DMS53 (cell line): ENCODE results near the gene GMEB1.
"Not testable (repeated sequence)": the region's sequence is repeated elsewhere in the genome, so short reads cannot be mapped to it uniquely, and the experiment has no call there.

Experiments used
- DNase-seq: peaks from one replicate; lab custom pipeline; 2025; lab: John Stamatoyannopoulos, UW

GMEB1 gene, protein sequence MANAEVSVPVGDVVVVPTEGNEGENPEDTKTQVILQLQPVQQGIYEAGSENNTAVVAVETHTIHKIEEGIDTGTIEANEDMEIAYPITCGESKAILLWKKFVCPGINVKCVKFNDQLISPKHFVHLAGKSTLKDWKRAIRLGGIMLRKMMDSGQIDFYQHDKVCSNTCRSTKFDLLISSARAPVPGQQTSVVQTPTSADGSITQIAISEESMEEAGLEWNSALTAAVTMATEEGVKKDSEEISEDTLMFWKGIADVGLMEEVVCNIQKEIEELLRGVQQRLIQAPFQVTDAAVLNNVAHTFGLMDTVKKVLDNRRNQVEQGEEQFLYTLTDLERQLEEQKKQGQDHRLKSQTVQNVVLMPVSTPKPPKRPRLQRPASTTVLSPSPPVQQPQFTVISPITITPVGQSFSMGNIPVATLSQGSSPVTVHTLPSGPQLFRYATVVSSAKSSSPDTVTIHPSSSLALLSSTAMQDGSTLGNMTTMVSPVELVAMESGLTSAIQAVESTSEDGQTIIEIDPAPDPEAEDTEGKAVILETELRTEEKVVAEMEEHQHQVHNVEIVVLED

DNA sequence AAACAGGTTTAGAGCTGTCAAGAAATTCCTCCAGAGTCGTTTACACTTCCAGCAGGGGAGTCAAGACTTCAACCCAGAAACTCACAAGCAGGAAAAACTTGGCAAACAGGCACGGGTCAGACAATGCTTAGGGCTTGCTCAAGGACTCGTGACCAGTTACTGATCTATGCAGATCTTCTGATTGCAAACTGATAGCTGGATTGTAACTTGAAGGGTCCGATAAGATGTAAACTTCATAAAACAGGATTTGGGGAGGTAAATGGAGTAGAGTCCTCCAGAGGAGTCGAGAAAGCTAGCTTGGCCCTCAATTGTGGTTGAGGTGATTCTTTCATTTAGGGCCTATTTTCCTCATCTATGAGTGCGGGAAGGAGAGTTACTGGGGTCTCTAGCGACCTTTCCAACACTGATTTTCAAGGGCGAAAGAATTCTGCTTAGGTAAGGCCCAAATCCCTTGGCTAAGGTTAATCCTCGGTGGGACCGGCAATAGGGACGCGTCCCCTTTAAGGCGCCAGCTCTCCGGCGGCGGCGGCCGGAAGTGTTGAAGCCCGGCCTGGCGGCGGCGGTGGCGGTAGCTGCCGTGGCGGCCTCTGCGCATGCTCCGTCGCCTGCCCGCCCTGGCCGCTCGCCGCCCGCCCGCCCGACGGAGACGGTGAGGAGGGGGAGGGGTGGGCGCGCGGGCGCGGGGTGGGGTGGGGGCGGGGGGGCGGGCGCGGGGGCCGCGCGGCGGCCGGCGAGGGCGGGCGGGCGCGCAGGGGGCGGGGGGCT is at the start of gene GMEB1:
Gene GMEB1, plus strand, starts transcription at position 594 of the 765 bp plus-strand sequence. CDS start 14,829 bp downstream, outside the sequence.
- peak; percentile 96 for DNase-seq

DNA sequence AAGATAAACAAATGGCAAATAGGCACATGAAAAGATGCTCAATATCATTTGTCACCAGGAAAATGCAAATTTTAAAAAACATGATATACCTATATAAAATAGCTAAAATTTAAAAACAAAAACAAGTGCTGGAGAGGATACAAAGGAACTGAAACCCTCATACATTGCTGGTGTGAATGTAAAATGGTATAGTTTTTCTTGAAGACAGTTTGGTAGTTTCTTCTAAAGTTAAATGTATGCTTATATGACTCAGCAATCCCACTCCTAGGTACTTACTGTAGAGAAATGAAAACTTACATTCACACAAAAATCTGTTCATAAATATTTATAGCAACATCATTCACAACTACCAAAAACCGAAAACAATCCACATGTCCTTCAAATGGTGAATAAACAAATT is 36.9 kb upstream of the GMEB1 start:
- no peak for DNase-seq

- no peak for DNase-seq
These were observed 36.0 kb upstream of the GMEB1 start for GRCh38 chr1:28632560-28632959.

- peak; percentile 50 for DNase-seq
These were observed 27.8 kb upstream of the GMEB1 start for GRCh38 chr1:28640766-28641165.

GRCh38 chr1:28642056-28642846 is 26.3 kb upstream of the GMEB1 start:
- no peak for DNase-seq

DNA sequence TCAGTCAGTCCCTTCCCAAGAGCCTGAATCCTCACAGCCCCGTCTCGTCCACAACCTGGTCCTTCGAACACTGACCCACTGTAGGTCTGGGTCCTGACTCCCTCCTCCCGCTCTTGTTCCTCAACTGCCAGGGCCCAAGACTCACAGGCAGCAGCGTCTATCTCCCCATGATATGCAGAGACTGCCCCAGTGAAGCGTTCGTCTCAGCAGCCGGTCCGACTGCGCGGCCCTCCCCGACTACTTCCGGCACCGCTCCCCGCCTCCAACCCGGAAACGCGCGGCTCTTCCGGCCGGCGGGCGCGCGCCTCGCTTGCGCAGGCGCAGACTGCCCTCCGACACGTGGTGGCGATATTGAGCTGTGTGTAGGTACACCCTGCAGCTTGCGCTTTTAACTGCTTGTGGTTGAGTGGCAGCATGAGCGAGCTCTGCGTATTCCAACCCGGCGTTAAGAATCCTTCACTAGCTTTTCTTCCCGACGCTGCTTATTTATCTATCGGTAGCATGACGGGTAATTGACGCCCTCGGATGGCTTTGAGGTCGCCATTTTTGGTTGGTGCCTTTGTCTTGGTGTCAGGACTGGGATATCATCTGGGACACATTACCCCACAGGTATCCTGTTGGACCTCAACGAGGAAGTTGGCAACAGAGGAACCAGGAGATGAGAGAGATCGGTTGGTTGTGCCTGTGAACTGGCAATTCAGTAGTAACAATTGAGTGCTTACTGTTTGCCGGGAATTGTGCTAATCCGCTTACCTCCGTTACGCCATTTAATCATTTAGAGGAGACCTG is 25.5 kb upstream of the GMEB1 start, which contains the start of gene TAF12:
Gene TAF12, minus strand, starts transcription at position 221 of the 789 bp plus-strand sequence. CDS start 20,986 bp downstream, outside the sequence.
- peak; percentile 98 for DNase-seq

- peak; percentile 22 for DNase-seq
These were observed 24.1 kb upstream of the GMEB1 start for GRCh38 chr1:28644494-28644893.

DNA sequence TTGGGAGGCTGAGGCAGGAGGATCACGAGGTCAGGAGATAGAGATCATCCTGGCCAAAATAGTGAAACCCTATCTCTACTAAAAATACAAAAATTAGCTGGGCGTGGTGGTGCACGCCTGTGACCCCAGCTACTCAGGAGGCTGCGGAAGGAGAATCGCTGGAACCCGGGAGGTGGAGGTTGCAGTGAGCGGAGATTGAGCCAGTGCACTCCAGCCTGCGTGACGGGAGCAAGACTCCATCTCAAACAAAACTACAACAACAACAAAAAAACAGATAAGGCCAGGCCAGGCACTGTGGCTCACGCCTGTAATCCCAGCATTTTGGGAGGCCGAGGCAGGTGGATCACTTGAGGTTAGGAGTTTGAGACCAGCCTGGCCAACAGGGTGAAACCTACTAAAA is 23.2 kb upstream of the GMEB1 start:
- DNase-seq, result not testable (repeated sequence)

GRCh38 chr1:28646040-28646439 is 22.5 kb upstream of the GMEB1 start:
- no peak for DNase-seq

GRCh38 chr1:28648008-28648473 is 20.5 kb upstream of the GMEB1 start:
- peak; percentile 97 for DNase-seq

DNA sequence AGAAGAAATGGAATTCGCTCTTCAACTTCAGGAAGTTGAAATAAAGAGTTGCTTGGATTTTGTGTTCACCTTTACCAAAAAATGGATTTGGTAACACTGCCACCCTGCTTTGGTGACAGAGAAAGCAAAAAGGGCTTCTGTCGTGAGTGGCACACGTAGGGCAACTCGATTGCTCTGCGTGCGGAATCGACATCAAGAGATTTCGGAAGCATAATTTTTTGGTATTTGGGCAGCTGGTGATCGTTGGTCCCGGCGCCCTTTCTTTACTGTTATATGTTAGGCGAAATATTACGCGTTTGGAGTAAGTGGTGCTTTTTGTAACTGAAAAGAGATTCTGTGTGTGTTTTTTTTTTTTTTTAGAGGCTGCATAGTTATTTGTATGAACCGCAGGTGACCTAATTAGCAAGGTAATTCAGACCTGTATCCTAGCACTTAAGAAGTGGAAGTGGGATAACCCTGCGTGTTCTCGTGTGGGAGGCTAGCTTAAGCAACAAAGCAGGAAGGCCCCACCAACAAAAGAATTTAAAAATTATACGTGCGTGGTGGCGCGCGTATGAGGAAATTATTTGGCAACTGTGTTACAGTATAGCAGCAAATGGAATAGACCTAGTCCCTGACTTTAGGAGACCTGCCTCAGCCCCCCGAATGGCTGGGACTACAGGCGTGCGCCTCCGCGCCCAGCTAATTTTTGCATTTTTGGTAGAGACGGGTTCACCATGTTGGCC is 19.9 kb upstream of the GMEB1 start, which contains the start of gene RNU11:
Gene RNU11, plus strand, starts transcription at position 127 of the 725 bp plus-strand sequence.
- DNase-seq, result peak; percentile 98

DNA sequence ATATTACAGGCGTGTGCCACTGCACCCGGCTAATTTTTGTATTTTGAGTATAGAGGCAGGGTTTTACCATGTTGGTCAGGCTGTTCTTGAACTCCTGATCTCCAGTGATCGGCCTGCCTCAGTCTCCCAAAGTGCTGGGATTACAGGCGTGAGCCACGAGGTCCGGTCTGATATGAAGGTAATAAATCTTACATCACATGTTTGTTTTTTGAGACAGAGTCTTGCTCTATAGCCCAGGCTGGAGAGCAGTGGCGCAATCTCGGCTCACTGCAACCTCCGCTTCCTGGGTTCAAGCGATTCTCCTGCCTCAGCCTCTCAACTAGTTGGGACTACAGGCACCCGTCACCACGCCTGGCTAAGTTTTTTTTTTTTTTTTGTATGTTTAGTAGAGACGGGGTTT is 15.5 kb upstream of the GMEB1 start:
- not testable (repeated sequence) for DNase-seq

GRCh38 chr1:28653870-28654269 is 14.7 kb upstream of the GMEB1 start:
- DNase-seq, result peak; percentile 63

- DNase-seq, result not testable (repeated sequence)
These were observed 12.9 kb upstream of the GMEB1 start for GRCh38 chr1:28655448-28656311.

DNA sequence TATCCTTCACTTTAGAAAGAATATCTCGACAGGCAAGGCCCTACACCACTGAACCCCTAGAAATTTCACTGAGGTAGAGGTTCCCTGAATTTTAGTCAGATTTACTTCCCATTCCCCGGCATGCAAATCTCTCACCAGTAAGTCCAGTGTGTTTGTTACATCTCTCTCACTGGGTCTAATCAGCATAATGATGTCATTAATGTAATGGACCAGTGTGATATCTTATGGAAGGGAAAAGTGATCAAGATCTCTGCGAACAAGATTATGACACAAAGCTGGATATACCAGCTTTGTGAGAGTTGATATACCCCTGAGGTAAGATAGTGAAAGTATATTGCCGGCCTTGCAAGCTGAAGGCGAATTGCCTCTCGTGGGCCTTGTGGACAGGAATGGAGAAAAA is 12.2 kb upstream of the GMEB1 start:
- DNase-seq, result no peak

GRCh38 chr1:28663871-28664470 is 4.6 kb upstream of the GMEB1 start:
- DNase-seq, result no peak

DNA sequence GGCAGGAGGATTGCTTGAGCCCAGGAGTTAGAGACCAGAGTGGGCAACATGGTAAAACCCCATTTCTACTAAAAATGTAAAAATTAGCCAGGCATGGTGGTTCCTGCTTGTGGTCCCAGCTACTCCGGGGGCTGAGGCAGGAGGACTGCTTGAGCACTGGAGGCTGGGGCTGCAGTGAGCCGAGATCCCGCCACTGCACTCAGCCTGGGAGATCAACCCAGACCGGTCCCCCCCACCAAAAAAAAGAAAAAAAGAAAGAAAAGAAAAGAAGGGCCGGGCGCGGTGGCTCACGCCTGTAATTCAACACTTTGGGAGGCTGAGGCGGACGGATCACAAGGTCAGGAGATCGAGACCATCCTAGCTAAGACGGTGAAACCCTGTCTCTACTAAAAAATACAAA is 1.8 kb upstream of the GMEB1 start:
- no peak for DNase-seq

GRCh38 chr1:28668956-28669723 is 556 bp downstream of the GMEB1 start:
- peak; percentile 95 for DNase-seq
